Activated CD4-positive, CD25-positive, alpha-beta regulatory T cell treated with anti-CD3 and anti-CD28 coated beads, Interleukin-2, amount 50 U/mL, for 72 hours (primary cell): Measurements from ENCODE around the gene HS6ST3.

Source experiments
- DNase-seq: peaks from one replicate; pipeline ENCODE4 v3.0.0; 2021

Gene HS6ST3

DNA sequence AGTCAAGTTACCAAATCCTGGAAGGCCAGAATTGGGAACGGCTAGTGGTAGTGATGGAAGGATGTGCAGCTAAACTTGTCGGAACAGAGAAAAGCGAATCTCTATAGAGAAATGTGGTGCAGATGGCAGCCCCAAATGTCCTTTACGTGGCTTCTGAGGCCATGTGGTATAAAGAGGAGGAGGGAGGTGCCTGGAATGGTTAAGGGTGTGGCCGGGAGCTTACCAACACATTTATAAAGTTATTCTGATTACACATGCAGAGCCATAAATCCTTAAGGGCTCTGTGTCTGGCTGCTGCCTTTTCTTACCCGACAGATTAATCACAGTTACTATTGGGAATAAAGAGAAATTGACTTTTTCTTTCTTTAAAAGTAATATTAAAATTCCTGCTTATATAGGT is 714.3 kb downstream of the HS6ST3 start:
- DNase-seq: no peak

DNA sequence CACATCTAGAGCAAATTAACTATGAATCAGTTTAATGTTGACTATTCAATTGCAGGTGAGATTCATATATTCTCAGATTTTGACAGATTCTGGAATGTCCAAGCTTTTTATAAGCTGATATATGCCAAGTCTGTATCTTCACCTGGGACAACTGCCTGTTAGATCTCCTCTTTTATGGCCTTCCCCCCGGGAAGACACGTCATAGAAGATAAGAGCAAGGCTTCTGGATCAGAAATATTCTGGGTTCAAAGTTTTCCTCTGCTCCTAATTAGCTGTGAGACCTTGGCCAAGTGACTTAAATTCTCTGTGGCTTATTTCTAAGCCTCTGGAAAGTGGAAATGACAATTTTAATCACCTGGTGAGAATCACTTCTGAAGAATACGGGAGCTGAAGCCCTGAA is 716.8 kb downstream of the HS6ST3 start:
- DNase-seq: no peak

- DNase-seq: no peak
These were observed 719.6 kb downstream of the HS6ST3 start for GRCh38 chr13:96809366-96810096.

DNA sequence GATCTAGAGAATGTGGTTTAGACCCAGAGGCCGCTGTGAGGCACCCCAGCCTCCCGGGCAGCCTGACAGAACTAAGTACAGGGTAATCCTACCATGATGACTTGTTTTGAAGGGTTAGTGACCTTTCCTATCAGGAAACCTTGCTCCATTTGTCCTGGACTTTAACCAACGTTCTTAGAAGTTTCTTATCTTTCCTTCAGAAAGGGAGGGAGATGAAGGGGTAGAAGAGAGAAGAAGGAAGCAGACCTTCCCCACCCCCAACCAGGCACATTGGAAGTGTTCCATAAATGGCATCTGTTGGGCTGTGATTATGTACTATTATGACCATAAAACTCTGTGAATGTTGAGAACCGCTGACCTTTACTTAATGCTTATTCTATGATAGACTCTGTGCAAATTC is 720.2 kb downstream of the HS6ST3 start:
- DNase-seq: no peak

DNA sequence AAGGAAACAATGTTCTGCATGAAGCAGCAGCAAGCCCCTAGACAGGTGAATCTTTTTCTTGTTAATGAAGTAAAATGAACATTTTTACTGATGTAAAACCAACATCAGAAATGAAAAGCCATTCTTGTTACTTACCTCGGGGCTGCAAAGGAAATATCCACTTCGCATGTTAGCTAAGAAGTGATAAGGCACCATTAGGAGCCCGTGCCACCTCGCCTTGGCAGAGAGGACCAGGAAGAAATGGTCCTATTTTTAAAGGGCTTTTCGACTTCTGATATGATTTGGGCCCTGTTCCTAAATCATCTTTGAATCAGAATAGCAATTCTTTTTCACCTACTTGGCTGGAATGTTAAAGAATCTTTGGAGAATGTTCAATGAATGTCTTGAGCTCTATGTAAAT is 721.1 kb downstream of the HS6ST3 start:
- DNase-seq: no peak

DNA sequence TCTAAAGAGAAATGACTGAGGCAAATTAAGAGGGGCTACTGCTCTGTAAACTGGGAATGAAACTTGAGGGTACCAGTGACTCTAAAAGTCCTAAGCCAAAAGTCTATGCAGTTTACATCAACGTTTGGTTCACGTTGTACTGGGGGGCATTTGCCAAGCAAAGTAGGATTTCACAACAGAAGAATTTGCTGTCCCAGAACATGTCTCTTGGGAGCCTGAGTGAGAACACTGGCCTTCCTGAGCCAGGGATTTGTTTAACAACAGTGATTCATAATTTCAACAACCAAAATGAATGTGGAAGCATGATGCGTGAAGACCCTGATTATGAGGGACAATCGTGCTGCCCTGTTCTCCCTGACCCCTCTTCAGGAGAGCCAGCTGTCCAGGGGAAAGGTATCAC is 726.4 kb downstream of the HS6ST3 start:
- no peak for DNase-seq

- no peak for DNase-seq
These were observed 727.0 kb downstream of the HS6ST3 start for GRCh38 chr13:96816874-96817273.

DNA sequence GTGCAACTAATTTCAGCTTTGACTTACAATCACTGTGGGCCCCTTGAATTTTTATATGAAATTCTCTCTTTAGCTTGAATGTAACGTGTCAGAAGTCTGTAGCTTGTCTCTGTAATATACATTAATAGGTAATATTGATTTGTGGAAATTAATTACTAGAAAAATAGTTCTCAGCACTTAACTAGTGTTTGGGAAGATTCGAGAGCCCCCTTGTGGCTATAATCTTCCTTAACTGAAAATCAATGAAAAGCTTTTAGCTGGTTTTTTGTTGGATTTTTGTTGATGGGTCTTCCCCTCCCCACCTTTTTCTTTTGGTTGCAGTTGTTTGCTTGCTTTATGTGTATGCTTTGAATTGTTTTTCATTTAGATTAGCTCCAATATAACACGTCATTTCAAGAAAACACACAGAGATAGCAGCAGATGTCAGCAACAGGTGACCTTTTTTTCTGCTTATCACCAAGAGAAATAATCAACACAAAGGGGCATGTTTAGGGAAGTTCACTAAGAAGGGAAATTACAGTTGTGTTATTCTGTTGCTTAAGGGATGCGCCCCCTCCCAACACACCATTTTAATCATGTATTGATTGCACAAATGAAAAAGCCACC is 727.5 kb downstream of the HS6ST3 start:
- DNase-seq: no peak

GRCh38 chr13:96819375-96819774 is 729.5 kb downstream of the HS6ST3 start:
- DNase-seq: no peak

DNA sequence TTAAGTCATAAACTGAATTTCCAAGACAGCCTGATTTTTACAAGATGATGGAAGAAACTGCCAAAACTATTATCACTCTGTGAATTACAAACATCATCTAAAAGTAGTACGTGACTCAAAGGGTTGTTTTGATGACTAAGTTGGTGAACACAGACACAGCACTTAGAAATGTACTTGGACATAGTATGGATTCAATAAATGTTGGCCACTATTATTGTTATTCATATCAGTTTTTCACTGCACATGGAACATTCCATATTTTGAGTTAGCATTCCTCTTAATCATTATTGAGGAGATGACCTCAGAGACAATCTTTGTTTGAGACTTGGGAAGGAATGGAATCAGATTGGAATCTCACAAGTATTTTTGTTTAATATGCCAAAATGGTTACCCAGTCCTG is 731.5 kb downstream of the HS6ST3 start:
- DNase-seq: no peak

- no peak for DNase-seq
These were observed 732.1 kb downstream of the HS6ST3 start for GRCh38 chr13:96821971-96822370.

DNA sequence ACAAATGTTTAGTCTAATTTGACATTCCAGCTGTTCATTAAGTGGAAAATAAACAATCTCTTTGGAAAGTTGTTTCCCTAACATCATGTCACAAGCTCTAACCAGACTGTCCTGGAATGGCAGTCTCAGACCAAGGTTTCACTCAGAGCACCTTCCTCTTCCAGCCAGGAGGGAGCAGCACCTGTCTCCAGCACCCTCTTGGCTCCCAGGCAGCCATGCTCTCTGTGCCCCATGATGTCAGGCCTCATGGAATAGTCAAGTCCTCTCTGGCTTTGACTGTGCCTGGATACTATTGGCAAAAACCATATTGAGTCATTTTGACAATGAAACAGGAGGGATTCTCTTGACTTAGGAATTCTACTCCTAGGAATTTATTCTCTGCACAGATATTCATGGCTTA is 733.0 kb downstream of the HS6ST3 start:
- no peak for DNase-seq

- DNase-seq: no peak
These were observed 734.2 kb downstream of the HS6ST3 start for GRCh38 chr13:96824140-96824539.

GRCh38 chr13:96825653-96826052 is 735.7 kb downstream of the HS6ST3 start:
- DNase-seq: no peak

DNA sequence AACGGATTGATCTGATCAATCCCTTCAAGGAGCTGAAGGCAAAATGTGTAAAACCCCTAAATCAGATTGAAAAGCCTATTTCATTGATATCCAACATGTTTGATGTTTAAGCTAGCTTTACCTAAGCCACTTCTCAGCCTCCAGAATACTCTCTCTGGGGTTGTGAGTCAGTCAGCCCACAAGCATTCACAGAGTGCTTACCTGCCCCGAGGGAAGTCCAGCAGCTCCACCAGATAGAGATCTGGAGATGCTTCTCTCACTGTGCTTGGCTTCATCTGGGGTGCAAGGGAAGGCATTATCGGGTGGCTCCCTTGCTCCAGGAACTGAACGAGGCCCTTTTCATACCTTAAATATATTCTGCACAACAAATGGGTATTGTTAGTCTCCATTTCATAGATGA is 744.7 kb downstream of the HS6ST3 start:
- DNase-seq: no peak

DNA sequence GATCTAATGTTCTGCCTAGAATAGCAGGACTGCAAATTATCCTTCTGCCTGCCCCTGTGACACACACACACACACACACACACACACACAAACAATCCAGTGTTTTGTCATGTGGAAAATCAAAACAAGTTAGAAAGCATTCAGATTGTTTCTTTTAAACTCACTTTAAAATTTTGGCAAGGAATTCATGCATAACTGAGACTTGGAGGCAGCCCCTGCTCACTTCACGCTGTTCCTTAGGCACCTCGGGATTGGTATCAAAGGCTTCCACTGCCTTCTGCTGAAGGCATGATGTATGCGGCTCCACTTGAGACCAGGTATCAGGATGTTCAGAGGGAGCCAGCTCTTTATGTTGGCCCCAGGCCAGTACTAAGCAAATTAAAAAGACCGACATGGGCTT is 745.6 kb downstream of the HS6ST3 start:
- no peak for DNase-seq

- no peak for DNase-seq
These were observed 746.8 kb downstream of the HS6ST3 start for GRCh38 chr13:96836733-96837132.

DNA sequence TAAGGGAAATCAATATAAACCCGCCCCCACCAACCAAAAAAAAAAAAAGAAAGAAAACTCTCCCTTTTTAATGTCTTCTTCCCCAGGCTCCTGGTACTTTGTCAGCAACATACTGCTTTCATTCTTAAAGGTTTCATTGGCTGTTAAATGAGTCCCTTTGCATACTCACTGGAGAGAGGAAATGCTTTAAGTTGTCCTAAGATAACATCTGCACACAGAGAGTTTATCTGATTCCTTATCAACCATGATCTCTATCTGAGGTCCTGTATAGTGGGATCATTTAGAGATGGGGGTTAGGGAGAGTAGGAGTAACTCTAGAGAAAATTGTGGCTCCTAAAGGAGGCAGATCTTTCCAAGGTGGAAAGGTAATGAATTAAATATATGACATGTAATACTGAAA is 747.9 kb downstream of the HS6ST3 start:
- DNase-seq: no peak

DNA sequence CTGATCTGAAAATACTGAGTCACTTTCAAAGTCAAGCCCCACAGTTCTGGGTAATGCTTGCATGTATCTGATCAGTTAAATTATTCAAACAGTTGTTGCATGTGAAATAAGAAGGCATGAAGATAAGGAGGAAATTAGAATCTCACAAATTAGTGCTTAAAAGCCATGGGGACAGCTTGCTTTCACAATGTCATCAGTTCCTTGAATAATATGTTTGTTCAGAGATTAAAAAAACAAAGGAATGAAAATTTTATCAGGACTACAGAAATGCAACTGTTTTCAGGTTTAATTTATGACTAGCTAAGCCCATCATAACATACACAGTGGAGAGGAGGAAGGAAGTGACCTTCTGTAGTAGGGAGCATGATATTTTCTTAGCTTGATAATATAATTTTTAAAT is 754.3 kb downstream of the HS6ST3 start:
- no peak for DNase-seq

- no peak for DNase-seq
These were observed 754.7 kb downstream of the HS6ST3 start for GRCh38 chr13:96844616-96845015.

- no peak for DNase-seq
These were observed 758.4 kb downstream of the HS6ST3 start for GRCh38 chr13:96848286-96848685.

- DNase-seq: no peak
These were observed 759.2 kb downstream of the HS6ST3 start for GRCh38 chr13:96849091-96849490.

DNA sequence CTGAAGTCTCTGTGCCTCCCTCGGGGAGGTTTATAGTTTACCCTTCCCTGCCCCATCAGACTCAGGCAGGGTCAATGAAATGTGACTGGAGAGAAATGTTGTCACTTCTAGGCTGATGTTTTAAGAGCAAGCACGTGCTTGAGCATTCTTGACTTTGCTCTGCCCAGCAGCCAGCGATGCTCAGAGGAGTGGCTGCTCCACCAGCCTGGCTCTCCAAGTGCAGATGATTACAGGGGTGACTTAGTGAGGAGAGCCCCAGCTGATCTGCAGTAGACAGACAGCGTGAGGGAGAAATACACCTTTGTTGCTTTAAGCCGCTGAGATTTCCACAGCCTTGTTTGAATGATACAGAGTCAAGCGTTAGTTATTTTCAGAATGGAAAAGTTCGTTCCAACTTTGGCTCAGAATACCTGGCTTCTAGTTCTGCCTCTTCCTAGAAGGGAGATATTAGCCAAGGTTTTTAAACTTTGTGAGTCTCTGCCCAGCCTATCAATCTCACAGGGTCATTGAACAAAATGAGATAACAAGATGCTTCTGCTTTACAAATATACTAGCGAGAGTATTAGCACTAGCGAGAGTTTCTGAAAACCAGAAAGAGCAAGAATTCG is 760.7 kb downstream of the HS6ST3 start:
- DNase-seq: no peak

DNA sequence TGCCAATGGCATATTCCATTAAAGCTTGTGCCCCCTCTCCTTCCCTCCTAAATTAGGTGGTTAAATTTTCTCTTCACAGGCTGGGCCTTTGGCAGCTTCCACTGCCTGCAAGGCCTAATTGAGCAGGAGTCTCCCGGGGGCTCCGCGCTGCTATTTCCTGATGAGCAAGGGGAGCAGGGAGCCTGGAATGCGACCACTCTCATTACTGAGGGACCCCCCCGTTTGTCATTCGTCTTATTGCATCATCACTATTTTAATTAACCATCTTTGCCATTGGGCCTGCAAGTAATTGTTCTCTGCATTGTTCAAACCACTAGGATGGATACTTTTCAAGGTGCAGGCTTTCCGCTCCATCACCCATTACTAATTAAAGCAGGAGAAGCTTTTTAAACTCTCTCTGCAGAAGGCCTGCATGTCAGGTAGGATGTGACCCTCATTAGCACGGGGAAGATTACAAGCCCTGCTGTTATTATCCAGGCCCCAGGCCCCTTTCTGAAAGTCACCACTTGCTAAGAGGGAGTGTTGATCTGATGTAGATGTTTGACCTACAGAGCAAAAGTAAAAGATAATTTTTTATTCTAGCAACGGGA is 762.0 kb downstream of the HS6ST3 start:
- DNase-seq: no peak
